ENCODE data around the gene CRYM.

GRCh38 chr16:21301168-21301894 lies 23.2 kb upstream of the CRYM start:
- TF ChIP-seq POLR2A (IDR thresholded peaks at IDR 0.05) (no peak), POLR2AphosphoS5 (IDR thresholded peaks at IDR 0.05) (no peak)

All from gastroesophageal sphincter (tissue), 2 donors.